Cerebellar nuclear complex (tissue), 1 donor: ENCODE measurements around the gene TCEA2.

Experiments
- DNase-seq, 2 experiments: peaks; one replicate each; lab custom pipeline; 2025; lab: John Stamatoyannopoulos, UW

TCEA2 gene

GRCh38 chr20:64093013-64093503 is 30.1 kb downstream of the TCEA2 start:
- no peak for DNase-seq

- DNase-seq, result no peak
These were observed 32.5 kb downstream of the TCEA2 start for GRCh38 chr20:64095455-64095854.

DNA sequence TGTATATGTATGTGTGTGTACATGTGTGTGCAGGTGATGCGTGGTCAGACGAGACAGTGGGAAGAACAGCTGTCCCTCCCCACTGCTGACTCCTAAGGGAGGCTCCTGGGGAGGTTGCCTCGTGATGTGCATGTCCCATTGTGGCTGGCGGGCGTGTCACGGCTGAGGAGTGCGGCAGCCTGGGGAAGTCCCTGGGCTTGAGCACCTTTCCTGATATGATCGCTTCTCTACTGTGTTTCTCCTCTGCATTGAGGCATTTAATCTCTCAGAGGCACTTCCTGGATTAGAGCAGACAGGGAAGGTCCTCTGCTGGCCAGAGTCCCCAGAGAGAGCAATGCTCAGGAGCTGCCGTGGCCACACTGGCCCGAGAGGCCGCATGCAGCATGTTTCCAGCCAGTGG is 32.9 kb downstream of the TCEA2 start:
- DNase-seq, result no peak

DNA sequence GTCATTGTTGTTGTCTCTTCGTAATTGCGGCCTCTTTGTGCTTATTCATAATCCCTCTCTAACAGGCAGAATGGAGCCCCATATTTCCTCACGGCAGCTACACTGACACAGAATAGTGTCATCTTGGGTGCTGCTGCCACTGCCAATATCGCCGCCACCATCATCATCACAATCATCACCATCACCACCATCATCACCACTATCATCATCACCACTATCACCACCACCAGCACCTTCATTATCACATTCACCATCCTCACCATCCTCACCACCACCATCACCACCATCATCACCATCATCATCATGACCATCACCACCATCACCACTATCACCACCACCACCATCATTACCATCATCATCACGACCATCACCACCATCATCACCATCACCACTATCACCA is 33.5 kb downstream of the TCEA2 start:
- DNase-seq, result no peak

DNA sequence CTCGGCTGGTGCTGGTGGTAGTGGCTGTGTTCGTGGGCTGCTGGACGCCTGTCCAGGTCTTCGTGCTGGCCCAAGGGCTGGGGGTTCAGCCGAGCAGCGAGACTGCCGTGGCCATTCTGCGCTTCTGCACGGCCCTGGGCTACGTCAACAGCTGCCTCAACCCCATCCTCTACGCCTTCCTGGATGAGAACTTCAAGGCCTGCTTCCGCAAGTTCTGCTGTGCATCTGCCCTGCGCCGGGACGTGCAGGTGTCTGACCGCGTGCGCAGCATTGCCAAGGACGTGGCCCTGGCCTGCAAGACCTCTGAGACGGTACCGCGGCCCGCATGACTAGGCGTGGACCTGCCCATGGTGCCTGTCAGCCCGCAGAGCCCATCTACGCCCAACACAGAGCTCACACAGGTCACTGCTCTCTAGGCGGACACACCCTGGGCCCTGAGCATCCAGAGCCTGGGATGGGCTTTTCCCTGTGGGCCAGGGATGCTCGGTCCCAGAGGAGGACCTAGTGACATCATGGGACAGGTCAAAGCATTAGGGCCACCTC is 35.5 kb downstream of the TCEA2 start:
- DNase-seq, result no peak

DNA sequence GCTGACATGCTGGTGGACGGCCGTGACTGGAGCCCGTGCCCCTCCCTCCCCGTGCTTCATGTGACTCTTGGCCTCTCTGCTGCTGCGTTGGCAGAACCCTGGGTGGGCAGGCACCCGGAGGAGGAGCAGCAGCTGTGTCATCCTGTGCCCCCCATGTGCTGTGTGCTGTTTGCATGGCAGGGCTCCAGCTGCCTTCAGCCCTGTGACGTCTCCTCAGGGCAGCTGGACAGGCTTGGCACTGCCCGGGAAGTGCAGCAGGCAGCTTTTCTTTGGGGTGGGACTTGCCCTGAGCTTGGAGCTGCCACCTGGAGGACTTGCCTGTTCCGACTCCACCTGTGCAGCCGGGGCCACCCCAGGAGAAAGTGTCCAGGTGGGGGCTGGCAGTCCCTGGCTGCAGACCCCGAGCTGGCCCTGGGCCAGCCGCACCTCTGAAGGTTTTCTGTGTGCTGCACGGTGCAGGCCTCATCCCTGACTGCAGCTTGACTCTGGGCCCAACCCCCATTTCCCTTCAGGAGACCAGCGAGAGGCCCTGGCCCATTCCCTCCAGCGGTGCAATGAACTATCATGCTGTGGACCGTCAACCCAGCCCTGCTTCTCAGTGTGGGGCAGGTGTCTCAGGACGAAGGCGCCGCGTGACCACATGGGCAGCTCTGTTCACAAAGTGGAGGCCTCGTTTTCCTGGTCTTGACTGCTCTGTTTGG is 36.2 kb downstream of the TCEA2 start:
- no peak for DNase-seq

DNA sequence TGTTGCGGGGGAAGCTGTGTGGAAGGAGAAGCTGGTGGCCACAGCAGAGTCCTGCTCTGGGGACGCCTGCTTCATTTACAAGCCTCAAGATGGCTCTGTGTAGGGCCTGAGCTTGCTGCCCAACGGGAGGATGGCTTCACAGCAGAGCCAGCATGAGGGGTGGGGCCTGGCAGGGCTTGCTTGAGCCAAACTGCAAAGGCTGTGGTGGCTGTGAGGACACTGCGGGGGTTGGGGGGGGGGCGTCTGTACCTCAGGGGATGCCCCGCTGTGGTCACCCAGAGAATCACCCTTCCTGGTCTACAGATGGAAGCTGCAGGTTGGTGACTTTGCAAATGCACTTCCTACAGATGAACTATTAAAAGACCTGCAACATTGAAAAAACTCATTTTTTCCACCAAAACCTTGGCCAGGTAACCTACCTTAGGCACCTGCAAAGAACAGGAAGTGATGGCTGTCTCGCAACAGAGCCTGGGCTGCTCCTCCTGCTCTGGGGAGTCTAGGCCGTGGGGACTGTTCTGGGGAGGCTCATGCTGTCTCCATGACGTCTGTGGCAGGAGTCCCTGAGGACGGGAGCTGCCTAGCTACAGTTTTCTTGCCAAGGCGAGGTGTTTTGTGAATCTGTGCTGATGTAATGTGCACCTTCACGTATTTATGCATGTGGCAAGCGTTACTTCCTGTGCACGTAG is 37.0 kb downstream of the TCEA2 start:
- no peak for DNase-seq

DNA sequence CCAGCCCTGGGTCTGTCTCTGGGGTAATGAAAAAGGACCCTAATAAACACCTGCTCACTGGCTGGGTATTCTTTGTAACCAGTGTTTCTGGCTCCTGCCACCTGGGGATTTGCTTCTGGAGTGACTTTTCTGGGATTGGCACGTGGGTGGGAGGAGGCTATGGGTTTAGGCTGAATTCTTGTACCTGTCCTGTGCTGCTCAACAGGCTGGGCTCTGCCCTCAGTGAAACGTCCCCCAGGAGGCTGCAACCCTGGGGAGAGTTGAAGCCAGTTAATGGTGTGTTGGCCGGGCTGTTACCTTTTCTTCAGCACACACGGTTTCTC is 37.5 kb downstream of the TCEA2 start:
- DNase-seq, result no peak

- DNase-seq, result no peak
These were observed 38.1 kb downstream of the TCEA2 start for GRCh38 chr20:64100946-64101688.

- no peak for DNase-seq
These were observed 39.0 kb downstream of the TCEA2 start for GRCh38 chr20:64101731-64102621.

DNA sequence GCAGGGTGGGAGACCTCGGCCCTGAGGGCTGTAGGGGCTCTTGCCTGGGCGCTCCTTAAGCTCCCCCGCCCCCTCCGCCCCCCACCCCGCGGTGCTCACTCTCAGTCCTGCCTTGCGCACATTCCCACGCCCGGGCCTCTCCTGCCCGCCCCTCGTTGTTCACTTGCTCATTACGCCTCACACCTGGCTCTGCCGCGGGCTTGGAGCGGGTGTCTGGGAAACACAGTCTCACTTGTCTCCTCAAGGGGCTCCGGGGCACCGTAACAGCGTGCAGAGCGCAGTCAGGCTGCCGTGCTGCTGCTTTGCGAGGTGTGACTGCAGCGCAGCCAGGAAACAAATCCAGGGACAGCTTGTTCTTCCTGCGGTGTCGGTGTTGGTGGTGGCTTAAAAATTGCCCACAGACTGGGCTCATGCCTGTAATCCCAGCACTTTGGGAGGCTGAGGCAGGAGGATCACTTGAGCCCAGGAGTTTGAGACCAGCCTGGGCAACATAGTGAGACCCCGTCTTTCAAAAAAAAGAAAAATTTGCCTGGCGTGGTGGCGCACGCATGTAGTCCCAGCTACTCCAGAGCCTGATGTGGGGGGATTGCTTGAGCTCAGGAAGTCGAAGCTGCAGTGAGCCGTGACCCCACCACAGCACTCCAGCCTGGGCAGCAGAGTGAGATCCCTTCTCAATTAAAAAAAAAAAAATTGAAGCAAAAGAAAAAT is 39.8 kb downstream of the TCEA2 start:
- DNase-seq, result no peak

DNA sequence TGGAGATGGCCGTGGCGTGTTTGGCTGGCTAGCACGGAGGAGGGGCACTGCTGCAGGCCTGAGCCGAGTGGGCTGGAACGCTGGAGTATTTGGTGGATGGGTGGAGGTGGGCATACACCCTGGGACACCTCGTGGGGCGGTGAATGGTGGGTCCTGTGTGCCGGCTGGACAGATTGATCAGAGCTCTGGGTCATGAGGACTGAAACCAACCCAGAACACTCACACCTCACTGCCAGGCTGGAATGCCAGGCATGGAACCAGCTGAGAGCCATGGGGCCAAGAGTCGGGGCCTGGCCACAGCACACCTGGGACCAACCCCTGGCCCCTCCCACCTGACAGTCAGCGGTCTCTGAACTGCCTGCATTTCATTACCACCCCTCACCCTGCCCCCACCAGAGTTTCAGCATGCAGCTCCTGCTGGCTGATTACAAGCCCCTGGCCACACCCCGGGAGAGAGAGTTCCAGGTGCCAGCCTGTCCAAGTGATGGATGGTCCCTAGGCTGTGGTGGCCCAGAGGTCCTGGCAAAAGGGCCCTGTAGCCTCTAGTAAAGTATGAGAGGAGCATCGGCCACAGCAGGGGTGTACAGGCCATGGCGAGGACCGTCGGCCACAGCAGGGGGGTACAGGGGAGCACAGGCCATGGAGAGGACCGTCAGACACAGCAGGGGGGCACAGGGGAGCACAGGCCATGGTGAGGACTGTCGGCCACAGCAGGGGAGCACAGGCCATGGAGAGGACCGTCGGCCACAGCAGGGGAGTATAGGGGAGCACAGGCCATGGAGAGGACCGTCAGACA is 41.1 kb downstream of the TCEA2 start:
- DNase-seq, result no peak

DNA sequence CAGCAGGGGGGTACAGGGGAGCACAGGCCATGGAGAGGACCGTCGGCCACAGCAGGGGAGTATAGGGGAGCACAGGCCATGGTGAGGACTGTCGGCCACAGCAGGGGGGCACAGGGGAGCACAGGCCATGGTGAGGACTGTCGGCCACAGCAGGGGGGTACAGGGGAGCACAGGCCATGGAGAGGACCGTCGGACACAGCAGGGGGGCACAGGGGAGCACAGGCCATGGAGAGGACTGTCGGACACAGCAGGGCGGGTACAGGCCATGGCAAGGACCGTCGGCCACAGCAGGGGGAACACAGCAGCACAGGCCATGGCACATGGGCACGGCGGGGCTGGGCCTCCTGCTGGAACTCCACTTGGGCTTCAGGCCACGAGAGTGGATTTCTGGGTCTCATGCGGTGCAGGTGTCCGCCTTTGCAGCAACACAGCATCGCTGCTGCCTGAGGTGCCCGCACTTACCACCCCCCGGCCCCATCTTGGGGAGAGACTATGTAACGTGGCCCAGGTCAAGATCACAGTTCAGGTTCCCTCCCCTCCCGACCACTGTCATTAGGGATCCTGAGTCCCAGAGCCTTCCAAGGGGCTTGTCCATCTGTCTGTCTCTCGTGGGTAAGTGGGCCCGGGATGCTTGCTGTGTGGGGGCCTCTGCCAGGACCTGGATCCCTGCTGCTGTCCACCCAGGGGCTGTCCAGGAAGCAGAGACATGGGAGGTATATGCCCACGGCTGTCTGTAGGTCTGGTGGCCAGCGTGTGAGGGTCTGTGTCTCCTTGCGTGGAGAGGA is 41.9 kb downstream of the TCEA2 start:
- DNase-seq, result no peak

GRCh38 chr20:64105846-64106434 is 42.9 kb downstream of the TCEA2 start:
- no peak for DNase-seq

DNA sequence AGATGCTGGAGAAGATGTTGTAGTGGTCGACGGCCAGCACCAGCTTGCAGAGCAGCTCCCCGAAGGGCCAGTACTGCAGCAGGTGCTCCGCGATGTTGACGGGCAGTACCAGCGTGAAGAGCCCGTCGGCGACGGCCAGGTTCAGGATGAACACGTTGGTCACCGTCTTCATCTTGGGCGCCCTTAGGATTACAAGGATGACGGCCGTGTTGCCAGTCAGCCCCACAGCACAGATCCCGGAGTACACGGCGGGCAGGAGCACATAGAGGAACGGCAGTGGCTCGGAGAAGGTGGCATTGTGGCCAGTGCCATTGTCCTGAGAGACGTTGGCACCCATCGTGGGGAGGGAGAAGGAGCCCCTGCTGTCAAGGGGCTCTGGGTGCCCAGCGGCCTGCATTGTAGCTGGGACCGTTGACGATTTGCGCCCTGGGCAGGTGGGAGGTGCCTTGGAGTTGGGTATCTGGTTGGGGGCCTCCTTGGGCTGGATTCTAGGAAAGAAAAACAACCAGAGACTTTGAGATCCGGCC is 43.5 kb downstream of the TCEA2 start:
- DNase-seq, result no peak

- DNase-seq, result no peak
These were observed 44.2 kb downstream of the TCEA2 start, which contains the start of gene NPBWR2 for GRCh38 chr20:64106981-64107735. TSS of gene NPBWR2 (minus strand) at chr20:64107565. CDS start at chr20:64106831, 734 bp downstream.

GRCh38 chr20:64107736-64108457 is 44.9 kb downstream of the TCEA2 start:
- no peak for DNase-seq
